Erythroblast (primary cell): Measurements from ENCODE around the gene OTOG.

Experiments
- GATA1 ChIP-seq: IDR thresholded peaks from 2 replicates; pipeline ENCODE4 v1.6.1; 2011; ENCODE audit warnings: low read depth, mild to moderate bottlenecking, control low read depth, low read length, moderate library complexity
- POLR2A ChIP-seq: IDR thresholded peaks from 2 replicates; pipeline ENCODE4 v1.6.1; 2011; ENCODE audit warnings: mild to moderate bottlenecking, low read length

- TF ChIP-seq POLR2A (no peak), GATA1 (no peak)
Observed at GRCh38 chr11:17529844-17530185, 17.2 kb upstream of the OTOG start.
